22Rv1 (cell line): Measurements from ENCODE around the gene UBN1.

ENCODE experiments used
- H3K27ac ChIP-seq: fragments of 450-650 bp; 2 replicates; pipeline ENCODE4 v1.5.1; 2017
- ZFX ChIP-seq: fragments of 450-650 bp; IDR thresholded peaks from 2 replicates; pipeline ENCODE4 v1.6.1; 2017; ENCODE audit warnings: antibody characterized with exemption, borderline replicate concordance
- TF ChIP-seq, protein P1 (sequence below): fragments of 450-650 bp; IDR thresholded peaks from 2 replicates; pipeline ENCODE4 v1.5.1; 2017; ENCODE audit warnings: mild to moderate bottlenecking

Gene UBN1

DNA sequence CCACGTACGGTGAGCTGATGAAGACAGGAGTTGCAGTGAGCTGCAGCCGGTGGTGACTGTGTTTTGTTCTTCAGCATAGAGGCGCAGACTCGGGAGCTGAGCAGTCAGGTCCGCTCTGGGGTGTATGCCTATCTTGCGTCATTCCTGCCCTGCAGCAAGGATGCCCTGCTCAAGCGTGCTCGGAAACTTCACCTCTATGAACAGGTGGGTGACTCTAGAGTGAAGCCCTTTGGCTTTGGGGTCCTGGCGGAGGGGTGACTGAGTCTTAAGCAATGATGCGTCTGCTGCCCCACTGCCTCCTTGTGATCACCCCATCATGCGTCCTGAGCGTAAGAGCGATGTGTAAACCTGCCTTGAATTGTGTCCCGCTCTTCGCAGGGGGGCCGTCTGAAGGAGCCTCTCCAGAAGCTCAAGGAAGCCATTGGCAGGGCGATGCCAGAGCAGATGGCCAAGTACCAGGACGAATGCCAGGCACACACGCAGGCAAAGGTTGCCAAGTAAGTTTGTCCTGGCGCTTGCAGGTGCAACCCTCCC is 22.9 kb downstream of the UBN1 start:
- H3K27ac ChIP-seq, result no peak overlapping the region
- no peak for TF ChIP-seq ZFX
- TF ChIP-seq, protein P1, sequence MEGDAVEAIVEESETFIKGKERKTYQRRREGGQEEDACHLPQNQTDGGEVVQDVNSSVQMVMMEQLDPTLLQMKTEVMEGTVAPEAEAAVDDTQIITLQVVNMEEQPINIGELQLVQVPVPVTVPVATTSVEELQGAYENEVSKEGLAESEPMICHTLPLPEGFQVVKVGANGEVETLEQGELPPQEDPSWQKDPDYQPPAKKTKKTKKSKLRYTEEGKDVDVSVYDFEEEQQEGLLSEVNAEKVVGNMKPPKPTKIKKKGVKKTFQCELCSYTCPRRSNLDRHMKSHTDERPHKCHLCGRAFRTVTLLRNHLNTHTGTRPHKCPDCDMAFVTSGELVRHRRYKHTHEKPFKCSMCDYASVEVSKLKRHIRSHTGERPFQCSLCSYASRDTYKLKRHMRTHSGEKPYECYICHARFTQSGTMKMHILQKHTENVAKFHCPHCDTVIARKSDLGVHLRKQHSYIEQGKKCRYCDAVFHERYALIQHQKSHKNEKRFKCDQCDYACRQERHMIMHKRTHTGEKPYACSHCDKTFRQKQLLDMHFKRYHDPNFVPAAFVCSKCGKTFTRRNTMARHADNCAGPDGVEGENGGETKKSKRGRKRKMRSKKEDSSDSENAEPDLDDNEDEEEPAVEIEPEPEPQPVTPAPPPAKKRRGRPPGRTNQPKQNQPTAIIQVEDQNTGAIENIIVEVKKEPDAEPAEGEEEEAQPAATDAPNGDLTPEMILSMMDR, result no peak

DNA sequence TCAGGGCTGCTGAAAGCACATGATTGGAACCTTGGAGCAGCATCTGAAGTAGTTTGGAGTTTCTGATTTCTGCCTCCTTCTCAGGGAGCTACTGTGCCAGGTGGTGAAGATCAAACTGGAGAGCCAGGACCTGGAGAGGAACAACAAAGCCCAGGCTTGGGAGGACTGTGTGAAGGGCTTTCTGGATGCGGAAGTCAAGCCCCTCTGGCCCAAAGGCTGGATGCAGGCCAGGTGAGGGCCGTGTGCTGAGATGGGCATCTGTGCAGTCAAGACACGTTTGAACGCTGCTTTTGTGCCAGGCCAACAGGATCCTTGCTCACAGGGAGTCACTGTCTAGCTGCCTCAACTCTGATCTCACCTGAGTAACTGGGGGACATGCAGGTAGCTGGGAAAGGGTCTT is 23.8 kb downstream of the UBN1 start:
- no peak for TF ChIP-seq ZFX

DNA sequence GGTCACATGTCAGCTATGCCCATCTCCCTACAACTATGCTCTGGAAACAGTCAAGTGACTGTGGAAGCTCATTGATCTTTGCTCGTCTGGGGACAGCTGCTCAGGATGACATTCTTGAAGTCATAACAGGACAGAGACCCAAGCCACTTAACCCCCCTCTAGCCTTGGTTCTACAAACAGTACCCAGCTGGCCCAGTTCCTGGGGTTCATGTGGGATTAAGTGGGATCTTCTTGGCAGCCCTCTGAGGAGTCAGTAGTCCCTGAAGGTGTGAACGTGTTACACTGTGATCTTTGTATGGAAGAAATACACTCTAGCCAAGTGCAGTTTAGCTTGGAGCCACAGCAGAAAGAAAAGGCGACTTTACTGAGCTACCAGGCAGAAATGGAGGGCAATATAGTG is 25.8 kb downstream of the UBN1 start:
- TF ChIP-seq, protein P1, result no peak
- no peak for TF ChIP-seq ZFX
- no peak overlapping the region for H3K27ac ChIP-seq

More for the DNA sequence above, 23.8 kb downstream of the UBN1 start:
- no peak overlapping the region for H3K27ac ChIP-seq

DNA sequence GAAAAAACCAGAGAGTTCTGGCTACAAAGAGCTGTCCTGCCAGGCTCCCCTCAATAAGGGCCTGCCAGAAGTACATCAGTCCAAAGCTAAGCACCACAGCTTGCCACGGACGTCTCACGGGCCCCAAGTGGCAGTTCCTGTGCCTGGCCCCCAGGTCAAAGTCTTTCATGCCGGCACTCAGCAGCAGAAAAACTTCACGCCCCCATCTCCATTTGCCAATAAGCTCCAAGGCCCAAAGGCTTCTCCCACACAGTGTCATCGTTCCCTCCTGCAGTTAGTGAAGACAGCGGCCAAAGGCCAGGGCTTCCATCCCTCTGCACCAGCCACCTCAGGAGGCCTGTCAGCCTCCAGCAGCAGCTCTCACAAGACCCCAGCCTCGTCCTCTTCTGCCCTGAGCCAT is 27.4 kb downstream of the UBN1 start:
- H3K27ac ChIP-seq, result no peak overlapping the region
- TF ChIP-seq ZFX, result no peak
- TF ChIP-seq, protein P1, result no peak

DNA sequence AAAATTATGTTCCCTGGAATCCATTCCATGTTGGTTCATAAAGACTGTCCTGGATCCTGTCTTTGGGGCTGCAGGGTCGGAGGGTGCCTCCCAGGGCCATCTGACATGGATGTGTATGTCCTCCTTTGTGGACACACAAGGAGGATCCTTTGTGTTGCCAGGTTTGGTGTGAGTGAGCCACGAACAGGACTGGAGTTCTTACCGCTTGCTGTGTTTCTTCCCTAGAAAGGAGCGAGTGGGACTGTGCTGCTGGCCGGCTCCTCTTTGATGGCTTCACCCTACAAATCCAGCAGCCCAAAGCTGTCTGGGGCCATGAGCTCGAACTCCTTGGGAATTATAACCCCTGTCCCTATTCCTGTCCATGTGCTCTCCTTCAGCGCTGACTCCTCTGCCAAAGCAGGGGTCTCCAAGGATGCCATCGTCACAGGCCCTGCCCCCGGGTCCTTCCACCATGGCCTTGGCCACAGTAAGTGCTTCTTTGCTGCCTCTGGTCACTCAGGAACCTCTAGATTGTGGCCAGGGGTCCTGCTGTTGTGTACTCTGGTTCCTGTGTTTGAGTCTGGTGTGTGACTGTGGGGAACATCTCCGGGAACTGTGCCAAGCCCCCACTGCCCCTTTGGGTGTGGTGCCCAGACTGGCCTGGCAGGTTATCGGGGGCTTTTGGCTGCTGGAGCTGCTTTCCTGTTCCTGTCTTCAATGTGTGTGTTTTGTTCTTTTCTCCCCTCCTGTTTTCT is 29.5 kb downstream of the UBN1 start:
- TF ChIP-seq ZFX, result no peak
- TF ChIP-seq, protein P1, result no peak
- H3K27ac ChIP-seq, result no peak overlapping the region

DNA sequence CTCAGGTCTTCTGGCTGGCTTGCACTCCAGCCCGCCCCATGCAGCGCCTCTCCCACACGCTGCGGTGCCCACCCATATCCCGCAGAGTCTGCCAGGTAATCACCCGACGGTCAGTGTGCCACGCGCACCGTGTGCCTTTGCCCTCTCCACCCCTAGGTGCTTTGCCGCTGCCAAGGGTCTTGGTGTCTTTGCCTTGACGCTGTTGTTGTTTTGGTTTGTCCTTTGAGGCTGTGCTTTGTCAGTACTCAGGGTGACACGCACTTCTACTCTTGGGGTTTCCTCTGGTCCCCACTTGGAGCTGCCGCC is 30.1 kb downstream of the UBN1 start:
- H3K27ac ChIP-seq, result no peak overlapping the region
- no peak for TF ChIP-seq ZFX
- TF ChIP-seq, protein P1, result no peak

DNA sequence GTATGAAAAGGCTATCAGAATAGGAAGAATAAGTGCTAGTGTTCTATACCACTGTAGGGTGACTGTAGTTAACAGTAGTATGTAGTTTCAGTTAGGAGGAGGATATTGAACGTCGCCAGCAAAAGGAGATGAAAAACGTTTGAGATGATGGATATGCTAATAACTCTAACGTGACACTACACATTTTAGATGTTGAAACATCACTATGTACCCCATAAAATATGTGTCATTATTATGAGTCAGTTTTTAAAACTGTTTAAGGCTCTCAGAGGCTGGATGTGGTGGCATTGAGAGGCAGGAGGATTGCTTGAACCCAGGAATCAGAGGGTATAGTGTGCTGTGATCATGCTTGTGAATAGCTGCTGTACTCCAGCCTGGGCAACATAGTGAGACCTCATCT is 31.8 kb downstream of the UBN1 start:
- TF ChIP-seq ZFX, result no peak
- H3K27ac ChIP-seq, result no peak overlapping the region

DNA sequence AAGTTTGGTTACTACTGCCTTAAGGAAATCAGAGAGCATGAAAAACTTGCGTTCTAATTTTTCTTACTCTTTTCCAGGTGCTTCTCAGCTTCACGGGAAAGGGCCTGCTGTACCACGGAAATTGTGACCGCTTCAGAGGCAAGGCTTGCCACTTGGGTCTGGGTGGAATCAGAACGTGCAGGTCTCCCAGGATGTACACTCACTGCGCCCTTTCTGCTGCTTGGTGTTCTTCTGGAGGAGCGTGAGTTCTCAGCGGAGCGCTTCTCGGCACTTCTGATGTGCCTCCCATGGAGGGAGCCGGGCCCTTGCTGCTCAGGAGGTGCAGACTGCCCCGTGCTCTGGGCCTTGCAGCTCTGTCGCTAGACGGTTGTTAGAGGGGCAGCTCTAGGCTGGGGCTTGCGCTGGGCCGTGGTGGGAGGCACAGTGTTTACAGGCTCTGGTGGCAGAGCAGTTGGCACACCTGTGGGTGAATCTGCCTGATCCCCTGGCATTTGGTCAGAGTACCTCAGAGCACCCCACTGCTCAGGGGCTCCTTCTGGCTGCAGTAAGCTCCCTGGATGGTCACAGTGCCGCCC is 32.8 kb downstream of the UBN1 start:
- H3K27ac ChIP-seq, result no peak overlapping the region
- TF ChIP-seq, protein P1, result no peak
- no peak for TF ChIP-seq ZFX
